Activated CD4-positive, CD25-positive, alpha-beta regulatory T cell treated with anti-CD3 and anti-CD28 coated beads, Interleukin-2, amount 50 U/mL, for 72 hours (primary cell): ENCODE measurements around the gene CNTNAP1.
"Not testable (repeated sequence)": the region's sequence is repeated elsewhere in the genome, so short reads cannot be mapped to it uniquely, and the experiment has no call there.

ENCODE experiments used
- DNase-seq: peaks from one replicate; pipeline ENCODE4 v3.0.0; 2021

The CNTNAP1 gene

GRCh38 chr17:42686520-42687128 is 4.3 kb downstream of the CNTNAP1 start:
- DNase-seq, result no peak

- DNase-seq, result no peak
Observed at GRCh38 chr17:42687707-42688320, 5.5 kb downstream of the CNTNAP1 start.

- DNase-seq, result no peak
Observed at GRCh38 chr17:42690596-42690995, 8.3 kb downstream of the CNTNAP1 start.

- DNase-seq, result no peak
Observed at GRCh38 chr17:42691021-42691545, 8.8 kb downstream of the CNTNAP1 start.

GRCh38 chr17:42692489-42692888 is 10.2 kb downstream of the CNTNAP1 start:
- DNase-seq, result no peak

GRCh38 chr17:42694524-42694923 is 12.2 kb downstream of the CNTNAP1 start:
- DNase-seq, result no peak

GRCh38 chr17:42695500-42695899 is 13.2 kb downstream of the CNTNAP1 start:
- DNase-seq, result peak; percentile 24

- peak; percentile 14 for DNase-seq
Observed at GRCh38 chr17:42697108-42697811, 14.9 kb downstream of the CNTNAP1 start.

GRCh38 chr17:42698736-42699414 is 16.5 kb downstream of the CNTNAP1 start:
- DNase-seq, result no peak

GRCh38 chr17:42699415-42699740 is 17.0 kb downstream of the CNTNAP1 start:
- DNase-seq, result no peak

- no peak for DNase-seq
Observed at GRCh38 chr17:42700586-42701289, 18.4 kb downstream of the CNTNAP1 start.

GRCh38 chr17:42702446-42702845 is 20.1 kb downstream of the CNTNAP1 start:
- no peak for DNase-seq

GRCh38 chr17:42704490-42704836 is 22.1 kb downstream of the CNTNAP1 start:
- DNase-seq, result no peak

- no peak for DNase-seq
Observed at GRCh38 chr17:42704837-42705494, 22.6 kb downstream of the CNTNAP1 start.

- DNase-seq, result no peak
Observed at GRCh38 chr17:42706732-42707131, 24.4 kb downstream of the CNTNAP1 start.

GRCh38 chr17:42708588-42708987 is 26.3 kb downstream of the CNTNAP1 start:
- no peak for DNase-seq

- no peak for DNase-seq
Observed at GRCh38 chr17:42709561-42709960, 27.2 kb downstream of the CNTNAP1 start.

- DNase-seq, result no peak
Observed at GRCh38 chr17:42720996-42721583, 38.8 kb downstream of the CNTNAP1 start.

GRCh38 chr17:42723636-42724035 is 41.3 kb downstream of the CNTNAP1 start:
- DNase-seq, result no peak

- DNase-seq, result no peak
Observed at GRCh38 chr17:42725143-42725542, 42.8 kb downstream of the CNTNAP1 start.

GRCh38 chr17:42740699-42741098 is 58.4 kb downstream of the CNTNAP1 start:
- DNase-seq, result no peak

GRCh38 chr17:42742916-42743315 is 60.6 kb downstream of the CNTNAP1 start:
- not testable (repeated sequence) for DNase-seq
